Liver (tissue), 3 donors: ENCODE data around the gene LILRA6.

Experiments
- CTCF ChIP-seq: fragments of 150-350 bp; IDR thresholded peaks from 2 replicates; pipeline ENCODE4 v1.5.1; 2017; ENCODE audit warnings: improper control_type of control experiment, low read depth, low read length; ENCODE audit not compliant: missing input control
- SP1 ChIP-seq: IDR thresholded peaks from 2 replicates; pipeline ENCODE4 v1.6.1; 2018; ENCODE audit warnings: antibody characterized with exemption, mild to moderate bottlenecking
- donor health status: healthy.
- donor health status: healthy.

- TF ChIP-seq SP1: no peak
- no peak for TF ChIP-seq CTCF
Measured at GRCh38 chr19:54218259-54218658, 24.3 kb downstream of the LILRA6 start.
